Measurements from ENCODE around the gene ZSWIM5. TPM values are rescaled to one million over a fixed set of nuclear protein-coding genes. Genes with fewer than 3 reads are reported as not detected.

Gene ZSWIM5
- total RNA-seq, 1 donor from 2014 or later = 2.4 TPM

DNA sequence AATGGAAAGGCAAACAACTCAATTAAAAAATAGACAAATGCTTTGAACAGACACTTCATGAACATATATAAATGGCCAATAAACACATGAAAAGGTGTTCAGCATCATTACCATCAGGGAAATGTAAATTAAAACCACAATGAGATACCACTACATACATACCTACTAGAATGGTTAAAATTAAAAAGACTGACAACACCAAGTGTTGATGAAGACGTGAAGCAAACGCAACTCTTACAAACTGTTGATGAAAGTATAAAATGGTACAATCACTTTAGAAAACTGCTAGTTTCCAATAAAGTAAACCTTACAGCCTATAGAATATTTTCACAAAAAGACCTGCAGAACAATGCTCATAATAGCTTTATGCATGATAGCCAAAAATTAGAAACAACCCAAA, 230.2 kb downstream of the ZSWIM5 start:
- TF ChIP-seq CTCF (IDR thresholded peaks at IDR 0.05; ENCODE audit: unreplicated experiment) = no peak
- no peak for DNase-seq (ENCODE audit: low spot score in 2 of 2, unreplicated experiment in 2 of 2)
- no peaks in the 10 kb centered on the region for H3K27me3 Mint-ChIP-seq (ENCODE audit: low read depth)
- peaks cover 34% of the 10 kb centered on the region for H3K36me3 Mint-ChIP-seq
- H3K9me3 Mint-ChIP-seq = peaks cover 19% of the 10 kb centered on the region
- peaks cover 4% of the 10 kb centered on the region for H3K4me1 Mint-ChIP-seq
- H3K27ac Mint-ChIP-seq = no peak overlapping the region
- H3K4me3 Mint-ChIP-seq = no peak overlapping the region

- DNase-seq (ENCODE audit: low spot score in 2 of 2, unreplicated experiment in 2 of 2) = no peak
- Mint-ChIP-seq H3K4me3 (no peak overlapping the region), H3K9me3 (peaks cover 19% of the 10 kb centered on the region), H3K27me3 (ENCODE audit: low read depth) (no peaks in the 10 kb centered on the region), H3K4me1 (peaks cover 4% of the 10 kb centered on the region), H3K36me3 (peaks cover 31% of the 10 kb centered on the region), H3K27ac (no peak overlapping the region)
- TF ChIP-seq CTCF (IDR thresholded peaks at IDR 0.05; ENCODE audit: unreplicated experiment) = no peak
Measured at GRCh38 chr1:44973645-44974044, 232.8 kb downstream of the ZSWIM5 start.

GRCh38 chr1:44970317-44970716, 236.1 kb downstream of the ZSWIM5 start:
- H3K9me3 Mint-ChIP-seq = no peaks in the 10 kb centered on the region
- H3K27me3 Mint-ChIP-seq (ENCODE audit: low read depth) = no peaks in the 10 kb centered on the region
- H3K4me3 Mint-ChIP-seq = no peak overlapping the region
- no peak for DNase-seq (ENCODE audit: low spot score in 2 of 2, unreplicated experiment in 2 of 2)
- peak overlapping the region; percentile 62 for H3K27ac Mint-ChIP-seq
- H3K36me3 Mint-ChIP-seq = peaks cover 3% of the 10 kb centered on the region
- peaks cover 4% of the 10 kb centered on the region for H3K4me1 Mint-ChIP-seq
- no peak for TF ChIP-seq CTCF (IDR thresholded peaks at IDR 0.05; ENCODE audit: unreplicated experiment)

Other genes with a start within 250 kb of the ZSWIM5 start
- 20.8 to 23.5 TPM (median 21.3 TPM) in 3 replicates for gene EIF2B3, start 220.0 kb downstream of the ZSWIM5 start, total RNA-seq
- 30.3 to 34.3 TPM (median 32.3 TPM) in 3 replicates for gene HECTD3, start 195.3 kb downstream of the ZSWIM5 start, total RNA-seq
- gene UROD, start 194.4 kb downstream of the ZSWIM5 start, total RNA-seq = 84.0 to 88.3 TPM (median 85.6 TPM) in 3 replicates
- gene HPDL, start 120.3 kb upstream of the ZSWIM5 start, total RNA-seq = 2.1 to 2.8 TPM (median 2.4 TPM) in 3 replicates
- gene TOE1, start 133.6 kb upstream of the ZSWIM5 start, total RNA-seq = 10.9 to 14.0 TPM (median 13.2 TPM) in 3 replicates
- 39.5 to 43.1 TPM (median 43.0 TPM) in 3 replicates for gene MUTYH, start 133.8 kb upstream of the ZSWIM5 start, total RNA-seq

Measured in mesothelial cell of epicardium (in vitro differentiated cells).